Activated CD8-positive, alpha-beta memory T cell treated with anti-CD3 and anti-CD28 coated beads, Interleukin-2, amount 50 U/mL, for 24 hours (primary cell): ENCODE measurements around the gene SUSD6.

Experiments
- DNase-seq: peaks from one replicate; pipeline ENCODE4 v3.0.0-alpha.2; 2020; ENCODE audit errors: extremely low read depth

SUSD6 gene, protein sequence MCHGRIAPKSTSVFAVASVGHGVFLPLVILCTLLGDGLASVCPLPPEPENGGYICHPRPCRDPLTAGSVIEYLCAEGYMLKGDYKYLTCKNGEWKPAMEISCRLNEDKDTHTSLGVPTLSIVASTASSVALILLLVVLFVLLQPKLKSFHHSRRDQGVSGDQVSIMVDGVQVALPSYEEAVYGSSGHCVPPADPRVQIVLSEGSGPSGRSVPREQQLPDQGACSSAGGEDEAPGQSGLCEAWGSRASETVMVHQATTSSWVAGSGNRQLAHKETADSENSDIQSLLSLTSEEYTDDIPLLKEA

DNA sequence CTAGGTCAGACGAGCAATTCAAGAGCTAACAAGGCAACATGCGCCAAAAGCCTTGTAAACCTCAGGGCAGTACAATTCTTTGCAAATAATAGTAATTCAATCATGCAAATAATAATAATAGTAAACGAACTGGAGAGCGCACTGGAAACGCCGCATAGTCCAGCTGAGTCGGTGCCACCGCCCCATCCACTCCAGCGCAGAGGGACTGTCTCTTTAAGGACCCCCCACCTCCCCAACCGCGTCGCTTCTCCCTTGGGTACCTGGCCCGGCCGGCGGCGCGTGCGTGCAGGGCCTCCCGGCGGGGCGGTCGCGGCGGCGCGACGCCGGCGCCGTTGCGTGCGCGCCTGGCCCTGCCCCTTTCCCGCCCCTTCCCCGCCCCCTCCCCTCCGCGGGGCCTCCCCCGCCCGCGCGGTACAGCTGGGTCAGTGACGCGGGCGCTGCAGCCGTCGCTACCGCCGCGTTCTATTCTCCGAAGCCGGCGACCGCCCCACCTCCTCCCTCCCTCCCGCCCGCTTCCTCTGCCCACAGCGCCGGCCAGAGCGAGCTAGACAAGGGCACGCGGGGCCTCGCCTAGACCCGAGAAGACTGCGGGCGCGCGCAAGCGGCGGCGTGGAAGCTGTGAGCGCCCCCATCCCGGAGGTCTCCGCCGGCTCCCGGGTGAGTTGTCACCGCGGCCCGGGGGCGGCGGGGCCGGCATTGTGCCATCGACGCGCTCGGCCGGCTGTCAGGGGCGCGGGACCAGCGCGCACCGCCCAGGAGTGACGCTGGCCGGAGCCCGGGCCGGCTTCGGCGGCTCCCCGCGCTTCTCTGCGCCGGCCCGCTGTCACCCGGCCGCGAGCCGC, at the start of gene SUSD6:
Gene SUSD6, plus strand, starts transcription at position 425 of the 842 bp plus-strand sequence. CDS start 46,997 bp downstream, outside the sequence.
- peak; percentile 67 for DNase-seq

DNA sequence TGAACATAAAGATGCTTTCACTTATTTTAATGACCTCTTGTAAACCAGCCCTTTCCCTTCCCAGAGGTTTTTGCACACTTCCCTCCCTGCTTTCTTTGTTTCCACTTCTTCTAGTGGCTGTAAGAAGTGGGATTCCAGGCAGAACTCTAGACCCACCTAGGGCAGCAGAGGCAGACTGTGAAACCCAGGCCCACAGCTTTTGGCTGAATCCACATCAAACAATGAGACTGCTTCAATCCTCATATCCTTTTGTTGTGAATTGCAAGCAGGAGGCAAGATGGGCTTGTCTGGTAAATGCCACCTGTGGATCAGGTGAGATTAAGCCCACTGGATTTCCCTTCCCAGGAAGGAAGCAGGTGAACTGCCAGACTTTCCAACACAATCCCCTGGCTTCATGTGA, 49.5 kb upstream of the SUSD6 start:
- DNase-seq, result no peak

DNA sequence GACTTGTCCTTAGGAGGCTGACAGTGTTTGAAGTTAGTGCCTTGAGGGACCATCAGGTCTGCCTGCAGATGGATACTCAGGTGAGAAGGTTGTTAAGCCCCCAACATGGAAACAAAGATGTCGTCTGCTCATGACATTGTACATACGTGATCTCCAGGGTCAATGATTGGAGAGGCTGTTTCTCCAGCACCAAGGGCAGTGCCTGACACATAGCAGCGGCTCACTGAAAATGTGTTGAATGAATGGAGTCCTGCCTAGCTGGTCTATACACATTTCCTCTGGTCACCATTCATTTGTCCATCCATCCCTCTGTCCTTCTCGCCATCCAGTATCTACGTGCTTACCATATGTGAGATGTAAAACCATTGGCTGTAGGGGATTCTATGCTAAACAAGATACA, 43.8 kb upstream of the SUSD6 start:
- no peak for DNase-seq

DNA sequence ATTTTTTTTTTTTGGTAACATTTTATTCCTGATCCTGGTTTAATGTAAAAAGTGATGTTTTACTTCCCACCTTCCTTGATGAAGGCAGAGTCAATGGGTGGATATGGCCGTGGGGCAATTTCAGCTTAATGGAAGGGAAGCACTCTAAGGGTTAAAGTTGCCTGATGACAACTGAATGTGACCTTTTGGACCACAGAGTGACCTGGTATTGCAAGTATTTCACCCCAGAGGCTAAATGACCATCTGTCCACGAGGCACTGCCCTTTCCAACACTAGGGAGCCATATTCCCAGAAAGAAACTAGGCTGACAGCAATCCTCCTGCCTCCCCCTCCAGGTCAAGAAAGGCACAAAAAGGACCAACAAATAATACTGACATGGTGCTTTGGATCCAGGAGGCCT, 41.5 kb upstream of the SUSD6 start:
- no peak for DNase-seq

DNA sequence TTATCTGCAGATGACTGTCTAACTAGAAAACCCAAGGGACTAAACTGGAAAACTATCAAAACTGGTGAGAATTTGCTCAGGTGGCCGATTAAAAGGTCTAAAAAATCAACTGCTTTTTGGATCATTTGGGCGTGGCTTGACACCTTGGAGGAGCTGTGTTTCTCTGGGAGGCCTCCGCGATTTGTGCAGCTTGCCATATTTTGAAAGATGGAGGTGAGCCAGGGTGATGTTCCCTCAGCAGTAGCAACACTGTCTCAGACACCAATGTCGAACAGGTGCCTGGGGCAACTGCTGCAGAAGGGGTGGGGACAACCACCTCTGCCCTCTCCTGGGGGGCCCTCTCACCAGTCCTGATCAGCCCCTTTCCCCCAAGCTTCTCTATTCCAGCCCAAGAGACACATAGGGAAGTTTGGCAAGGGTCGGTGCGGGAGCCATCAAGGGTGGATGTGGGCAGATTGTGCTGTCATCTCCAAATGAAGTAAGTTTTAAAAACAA, 40.5 kb upstream of the SUSD6 start:
- no peak for DNase-seq

DNA sequence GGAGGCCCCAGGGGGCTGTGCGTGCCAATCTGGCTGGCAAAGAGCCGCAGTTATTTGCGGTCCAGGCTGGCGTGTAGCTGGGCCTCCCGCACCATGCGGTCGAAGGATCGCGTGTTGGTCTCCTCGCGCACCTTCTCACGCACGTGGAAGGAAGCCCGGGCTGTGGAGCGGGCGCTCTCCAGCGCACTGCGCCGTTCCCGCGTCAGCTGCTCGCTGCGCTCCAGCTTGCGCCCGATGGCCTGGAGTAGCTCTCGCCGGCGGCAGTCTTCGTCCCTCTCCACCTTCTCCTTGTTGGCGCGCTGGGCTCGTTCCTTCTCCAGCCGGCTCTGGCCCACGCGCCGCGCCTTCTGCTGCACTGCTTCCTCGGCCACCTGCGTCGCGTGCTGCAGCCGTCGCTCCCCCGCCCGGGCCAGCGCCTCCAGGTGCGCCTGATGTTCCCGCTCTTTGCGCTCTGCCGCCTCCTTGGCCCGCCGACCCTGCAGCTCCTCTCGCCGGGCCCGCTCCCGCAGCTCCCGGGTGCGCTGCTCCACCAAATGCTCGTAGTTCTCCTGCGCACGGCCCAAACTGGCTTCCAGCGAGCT, 39.9 kb upstream of the SUSD6 start:
- DNase-seq, result no peak

DNA sequence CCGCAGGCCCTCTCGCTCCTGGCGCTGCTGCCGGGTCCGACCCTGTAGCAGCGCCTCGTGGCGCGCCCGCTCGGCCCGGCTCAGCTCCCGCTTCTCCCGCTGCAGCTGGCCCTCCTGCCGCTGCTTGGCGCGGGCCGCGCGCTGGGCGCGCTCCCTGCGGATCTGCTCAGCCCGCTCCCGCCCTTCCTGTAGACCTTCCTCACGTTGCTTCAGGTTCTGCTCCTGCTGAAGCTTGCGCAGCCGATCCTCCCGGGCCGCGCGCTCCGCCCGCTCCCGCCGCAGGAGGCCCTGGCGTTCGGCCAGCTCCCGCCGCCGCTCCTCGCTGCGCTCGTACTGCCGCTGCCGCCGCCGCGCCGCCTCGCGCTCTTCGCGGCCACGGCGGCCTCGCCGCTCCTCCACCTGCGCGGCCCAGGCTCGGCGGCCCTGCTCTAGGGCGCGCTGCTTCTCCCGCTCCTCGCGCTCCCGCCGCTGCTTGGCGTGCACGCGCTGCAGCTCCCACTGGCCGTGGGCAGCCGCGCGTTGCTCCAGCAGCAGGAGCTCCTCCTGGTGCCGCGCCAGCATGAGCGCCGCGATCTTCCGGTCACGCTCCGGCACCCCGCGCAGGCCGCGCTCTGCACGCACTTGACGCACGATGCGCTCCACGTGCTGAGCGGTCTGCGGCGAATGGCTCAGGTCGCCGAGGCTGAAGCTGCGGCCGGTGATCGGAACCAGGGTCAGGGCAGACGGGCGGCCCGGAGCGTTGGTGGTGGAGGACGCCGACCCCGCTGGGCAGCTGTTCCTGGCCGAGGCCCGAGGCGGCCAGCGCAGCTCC, 39.2 kb upstream of the SUSD6 start:
- DNase-seq, result no peak

DNA sequence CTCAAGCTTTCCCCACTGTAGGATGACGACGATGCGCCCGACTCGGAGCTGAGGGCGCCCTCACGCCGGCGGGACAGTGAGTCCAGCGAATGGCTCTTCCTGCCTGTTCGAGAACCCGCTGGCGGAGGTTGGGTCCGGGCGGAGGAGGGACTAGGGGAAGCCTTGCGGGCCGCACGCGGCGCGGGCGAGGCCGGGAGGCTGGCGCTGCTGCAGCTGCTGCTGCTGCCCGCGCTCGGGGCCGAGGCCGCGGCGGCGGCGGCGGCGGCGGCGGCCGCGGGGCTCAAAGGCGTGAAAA, 38.6 kb upstream of the SUSD6 start:
- DNase-seq, result no peak

DNA sequence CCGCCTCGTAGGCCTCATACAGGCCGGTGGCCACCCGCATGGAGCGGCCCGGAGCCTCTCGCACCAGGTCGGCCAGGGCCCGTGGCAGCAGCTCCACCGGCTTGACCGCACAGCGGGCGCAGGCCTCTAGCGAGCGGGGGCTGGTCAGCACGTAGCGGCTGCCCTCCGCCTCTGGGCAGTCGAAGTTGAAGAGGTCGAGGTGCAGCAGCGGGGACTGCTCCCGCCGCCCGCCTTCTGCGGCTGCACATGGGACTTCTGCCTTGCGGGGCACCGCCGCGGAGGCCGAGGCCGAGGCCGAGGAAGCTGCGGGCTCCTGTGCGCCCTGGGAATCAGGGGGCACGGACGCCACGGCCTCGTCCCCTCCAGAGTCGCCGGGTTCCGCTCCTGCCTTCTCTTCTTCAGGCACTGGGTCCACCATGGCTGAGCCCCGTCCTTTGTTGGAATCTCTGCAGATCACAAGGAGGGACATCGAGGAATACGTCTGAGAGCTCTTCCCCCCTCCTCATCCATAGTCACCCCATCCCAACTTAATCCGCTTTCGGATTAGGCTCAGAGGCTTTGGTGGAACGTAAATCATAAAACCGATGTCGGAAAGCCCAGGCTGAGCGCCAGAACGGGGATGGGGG, 38.1 kb upstream of the SUSD6 start:
- no peak for DNase-seq

DNA sequence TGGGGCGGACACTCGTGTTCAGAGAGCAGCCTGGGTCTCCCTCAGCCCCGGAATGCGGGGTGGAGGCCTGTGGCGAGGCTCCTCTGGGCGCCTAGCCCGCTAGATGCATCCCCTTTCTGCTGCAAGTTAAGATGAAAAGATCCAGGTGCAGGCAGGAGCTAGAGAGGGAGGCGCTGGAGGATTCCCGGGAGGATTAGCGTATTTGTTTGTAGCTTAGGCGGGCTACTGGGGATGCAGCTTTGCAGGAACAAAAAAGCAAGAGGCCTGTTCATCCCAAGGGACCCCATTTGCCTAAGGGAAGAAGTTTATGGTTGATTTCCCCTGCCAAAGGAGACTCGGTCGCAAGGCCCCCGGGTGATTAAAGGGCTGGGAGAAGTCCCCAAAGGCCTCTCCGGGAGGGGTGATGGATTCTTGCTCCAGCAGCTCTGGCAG, 37.5 kb upstream of the SUSD6 start:
- no peak for DNase-seq

DNA sequence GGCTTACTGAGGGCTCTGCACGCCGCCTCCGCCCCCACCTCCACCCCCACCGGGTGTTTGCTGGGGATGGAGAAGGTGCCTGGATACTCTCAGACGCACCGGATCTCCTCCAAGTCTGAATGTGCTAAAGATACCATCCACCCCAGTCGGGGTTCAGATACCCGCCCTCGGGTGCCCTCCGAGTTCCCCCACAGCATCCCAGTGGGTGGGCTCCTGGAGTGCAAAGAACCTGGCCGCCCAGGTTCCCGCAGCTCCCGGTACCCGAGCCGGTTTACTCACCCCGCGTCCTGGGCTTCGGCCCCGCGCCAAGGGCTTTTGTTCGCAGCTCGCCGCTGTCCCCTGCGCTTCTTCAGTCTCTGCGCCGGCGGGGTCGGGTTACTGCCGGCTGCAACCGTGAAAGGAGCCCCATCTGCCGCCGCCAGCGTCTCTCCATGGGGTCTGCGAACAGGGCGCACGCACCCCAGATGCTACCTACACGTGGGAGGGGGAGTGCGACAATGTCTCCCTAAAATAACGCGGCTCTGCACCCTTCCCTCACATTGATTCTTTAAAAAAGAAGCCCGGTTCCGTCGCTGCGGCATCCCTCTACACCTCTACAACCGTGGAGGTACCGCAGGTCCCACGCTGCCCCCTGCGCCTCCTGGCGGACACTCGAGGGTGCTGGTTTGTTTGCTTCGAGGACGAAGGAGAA, 37.0 kb upstream of the SUSD6 start, which contains the start of gene CCDC177:
Gene CCDC177, minus strand, starts transcription at position 609 of the 691 bp plus-strand sequence. CDS start 1,249 bp downstream, outside the sequence.
- DNase-seq, result peak; percentile 29

DNA sequence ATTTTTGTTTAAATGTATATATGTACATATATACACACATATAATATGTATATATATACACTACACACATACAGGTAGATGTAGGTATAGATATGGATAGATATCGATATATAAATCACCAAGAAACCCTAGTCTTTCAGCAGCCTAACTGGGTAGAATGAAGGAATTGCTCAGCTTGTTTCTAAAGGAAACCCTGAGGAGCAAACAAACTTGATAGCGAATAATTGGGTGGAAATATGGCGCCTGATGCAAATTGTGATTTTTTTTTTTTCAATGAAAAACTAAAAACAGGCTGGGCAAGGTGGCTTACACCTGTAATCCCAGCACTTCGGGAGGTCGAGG, 36.5 kb upstream of the SUSD6 start:
- no peak for DNase-seq

DNA sequence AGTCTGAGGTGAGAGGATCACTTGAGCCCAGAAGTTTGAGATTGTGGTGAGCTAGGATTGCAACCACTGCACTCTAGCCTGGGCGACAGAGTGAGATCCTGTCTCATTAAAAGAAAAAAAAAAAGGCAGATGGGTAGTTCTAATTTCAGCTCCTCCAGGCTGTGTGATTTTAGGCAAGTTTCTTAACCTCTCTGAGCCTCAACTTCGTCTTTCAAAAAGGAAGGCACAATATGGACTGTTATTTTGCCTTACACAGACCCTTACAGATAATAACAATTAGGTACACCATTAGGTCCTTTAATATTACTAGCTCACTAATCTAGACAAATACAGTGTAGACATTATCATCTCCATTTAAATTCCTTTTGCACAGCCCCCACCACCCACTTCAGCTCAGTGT, 31.9 kb upstream of the SUSD6 start:
- no peak for DNase-seq

DNA sequence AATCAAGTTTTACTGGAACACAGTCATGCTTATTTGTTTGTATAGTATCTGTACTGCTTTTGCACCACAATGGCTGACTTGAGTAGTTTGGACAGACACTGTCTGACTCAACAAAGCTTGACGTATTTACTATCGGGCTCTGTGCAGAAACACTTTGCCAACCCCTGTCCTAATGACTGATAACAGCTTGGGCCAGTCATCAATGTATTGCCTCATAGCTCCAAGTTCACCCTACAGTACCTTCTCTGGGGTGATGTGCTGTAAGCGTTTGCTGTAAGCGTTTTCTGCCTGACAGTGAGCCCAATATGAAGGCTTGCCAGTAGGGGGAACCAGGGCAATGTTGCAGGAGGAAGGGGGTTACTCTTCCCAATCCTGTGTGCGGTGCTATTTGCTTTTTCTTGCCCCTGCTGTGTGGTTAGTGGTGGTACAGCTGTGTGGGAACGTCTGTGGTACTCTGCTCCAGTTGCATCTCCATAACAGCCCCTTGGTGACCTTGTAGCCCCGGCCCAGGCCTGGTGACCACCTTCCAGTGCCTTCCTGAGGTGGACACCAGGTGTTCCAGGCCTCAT, 31.3 kb upstream of the SUSD6 start:
- no peak for DNase-seq

DNA sequence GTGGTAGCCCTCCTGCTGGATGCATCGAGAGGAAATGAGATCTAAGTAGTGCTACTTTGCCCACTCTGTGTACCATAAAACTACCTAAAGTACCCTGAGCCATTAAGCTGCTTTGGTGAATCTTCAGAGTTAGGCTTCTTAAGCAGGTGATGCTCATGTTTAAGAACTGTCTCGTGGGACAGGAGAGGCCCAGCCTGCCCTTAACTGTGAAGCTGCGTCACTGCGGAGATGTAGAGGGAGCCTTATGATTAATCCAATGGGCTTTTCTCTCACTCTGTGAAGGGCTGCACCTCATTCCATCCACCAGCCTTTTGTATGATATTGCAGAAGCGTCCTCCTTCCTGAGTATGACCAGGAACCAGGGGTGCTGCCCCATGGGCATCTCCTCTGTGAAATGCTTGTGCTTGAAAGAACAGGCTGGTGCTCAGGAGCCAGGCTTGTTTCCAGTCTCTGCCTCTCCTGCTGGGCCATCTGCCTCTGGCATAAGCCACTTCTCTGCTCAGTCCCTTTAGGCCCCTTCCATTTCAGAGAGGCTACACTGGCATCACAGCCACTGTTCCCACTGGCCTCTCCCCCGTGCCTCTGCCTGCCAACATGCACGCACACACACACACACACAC, 30.0 kb upstream of the SUSD6 start:
- DNase-seq, result no peak

DNA sequence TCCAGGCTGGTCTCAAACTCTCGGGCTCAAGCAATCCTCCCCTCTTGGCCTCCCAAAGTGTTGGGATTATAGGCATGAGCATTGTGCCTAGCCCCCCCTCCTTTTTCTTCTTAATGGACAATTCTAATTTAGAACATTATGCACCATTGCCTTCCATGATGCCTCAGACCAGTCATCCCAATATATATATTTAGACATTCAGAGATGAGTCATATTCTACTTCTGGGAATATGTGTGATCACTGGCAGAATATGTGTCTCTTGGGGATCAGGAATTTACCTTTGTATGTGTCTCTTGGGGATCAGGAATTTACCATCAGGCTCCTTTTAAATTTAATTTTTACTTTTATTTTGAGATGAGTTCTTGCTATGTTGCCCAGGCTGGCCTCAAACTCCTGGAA, 29.2 kb upstream of the SUSD6 start:
- no peak for DNase-seq

DNA sequence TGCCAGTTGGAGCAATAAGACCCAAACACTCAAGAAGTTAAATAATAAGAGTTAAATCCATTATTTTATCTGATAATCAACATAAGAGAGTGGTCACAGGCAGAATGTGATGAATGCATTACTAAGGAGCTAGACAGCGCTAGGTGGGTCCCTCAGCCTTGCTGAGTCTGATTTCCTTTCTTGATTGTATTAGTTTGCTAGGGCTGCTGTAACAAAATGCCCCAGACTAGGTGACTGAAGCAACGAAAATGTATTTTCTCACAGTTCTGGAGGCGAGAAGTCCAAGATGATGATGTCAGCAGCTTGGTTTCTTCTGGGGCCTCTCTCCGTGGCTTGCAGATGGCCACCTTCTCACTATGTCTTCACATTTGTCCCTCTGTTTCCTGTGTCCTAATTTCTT, 28.6 kb upstream of the SUSD6 start:
- DNase-seq, result no peak

DNA sequence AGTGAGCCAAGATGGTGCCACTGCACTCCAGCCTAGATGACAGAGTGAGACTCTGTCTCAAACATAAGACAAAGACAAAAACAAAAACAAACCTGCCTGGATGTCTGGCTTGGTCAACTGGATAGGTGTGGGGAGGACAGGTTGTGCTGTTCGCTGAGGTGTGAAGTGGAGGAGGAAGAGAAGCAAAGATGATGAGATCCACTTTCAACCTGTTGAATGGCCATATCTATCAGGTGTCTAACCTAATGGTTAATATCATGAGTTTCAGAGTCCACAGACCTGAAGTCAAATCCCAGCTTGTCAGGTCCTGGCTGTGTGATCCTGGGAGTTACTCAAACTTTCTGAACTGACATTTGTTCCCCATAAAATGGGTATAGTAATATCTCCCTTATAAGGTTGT, 27.0 kb upstream of the SUSD6 start:
- no peak for DNase-seq

DNA sequence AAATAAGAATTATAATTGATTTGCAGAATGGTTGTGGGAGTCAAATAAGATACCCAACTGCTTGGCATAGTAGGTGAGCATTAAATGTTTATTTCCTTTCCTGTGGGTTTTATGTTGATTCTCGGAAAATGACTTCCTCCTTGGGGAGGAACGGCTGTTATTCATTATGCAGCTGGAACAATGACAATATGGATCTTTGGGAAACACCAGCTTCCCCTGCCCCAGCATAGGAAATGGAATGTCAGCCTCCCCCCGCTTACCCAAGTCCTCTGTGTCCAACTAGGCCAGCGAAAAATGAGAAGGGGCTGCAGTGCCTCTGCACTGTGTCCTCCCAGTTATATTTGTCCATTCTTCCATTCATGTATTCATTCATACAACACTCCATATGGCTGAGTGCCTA, 25.0 kb upstream of the SUSD6 start:
- no peak for DNase-seq

DNA sequence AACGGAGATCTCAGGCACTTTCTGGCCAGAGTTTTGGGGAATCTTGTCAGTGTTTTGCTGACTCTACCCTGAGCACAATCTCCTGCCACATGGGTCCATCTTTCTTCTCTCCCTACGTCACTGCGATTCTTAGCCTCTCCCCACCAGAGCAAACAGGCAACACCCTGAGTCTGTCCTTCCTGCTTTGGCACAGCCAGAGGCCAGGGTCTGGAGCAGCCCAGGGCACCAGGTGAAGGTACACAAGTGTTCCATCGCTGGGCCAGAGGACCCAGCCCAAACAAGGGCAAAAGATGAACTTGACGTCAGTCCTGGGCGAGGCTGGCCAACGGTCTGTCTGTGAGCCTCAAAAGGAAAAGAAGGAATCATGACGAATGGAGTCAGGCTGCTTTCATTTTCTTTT, 24.0 kb upstream of the SUSD6 start:
- no peak for DNase-seq
